BJ (cell line): ENCODE results near the gene PTPRCAP. TPM values are rescaled to one million over a fixed set of nuclear protein-coding genes. Genes with fewer than 3 reads are reported as not detected.

Experiments
- CTCF ChIA-PET: fragments of 350-600 bp; formaldehyde crosslinking; extraction: SDS; loops from one replicate; lab custom pipeline; 2021; ENCODE audit warnings: antibody characterized with exemption, inconsistent platforms; lab: Yijun Ruan, JAX
- POLR2A ChIA-PET: fragments of 300-600 bp; sonication (Branson Sonifier 250); formaldehyde crosslinking; extraction: SDS; loops from one replicate; lab custom pipeline; 2021; ENCODE audit warnings: antibody characterized with exemption; lab: Charles Lee
- DNase-seq: peaks from one replicate; pipeline ENCODE4 v3.0.0-alpha.2; 2011; ENCODE audit warnings: low read depth
- H3K27me3 ChIP-seq: 2 replicates; pipeline ENCODE4 v1.6.0; 2011; ENCODE audit warnings: low read length; ENCODE audit not compliant: control insufficient read depth, insufficient read depth
- H3K36me3 ChIP-seq: 2 replicates; pipeline ENCODE4 v1.5.1; 2011; ENCODE audit warnings: low read length; ENCODE audit not compliant: control insufficient read depth, insufficient read depth
- H3K4me3 ChIP-seq: 2 replicates; pipeline ENCODE4 v1.5.1; 2011; ENCODE audit warnings: low read depth, mild to moderate bottlenecking, control low read depth, low read length
- CTCF ChIP-seq: IDR thresholded peaks from 2 replicates; pipeline ENCODE4 v1.5.1; 2011; ENCODE audit warnings: low read depth, mild to moderate bottlenecking, control low read depth, inconsistent platforms, low read length, moderate library complexity; ENCODE audit not compliant: insufficient read depth
- polyA plus RNA-seq: library from polyadenylated mRNA; depleted of rRNA; stranded (reverse); fragments of >200 nt; gene quantifications from 2 replicates; pipeline ENCODE4 v1.2.3, GENCODE V29; 2011

The PTPRCAP gene
- polyA plus RNA-seq, 1 experiment, result 0.43 TPM

DNA sequence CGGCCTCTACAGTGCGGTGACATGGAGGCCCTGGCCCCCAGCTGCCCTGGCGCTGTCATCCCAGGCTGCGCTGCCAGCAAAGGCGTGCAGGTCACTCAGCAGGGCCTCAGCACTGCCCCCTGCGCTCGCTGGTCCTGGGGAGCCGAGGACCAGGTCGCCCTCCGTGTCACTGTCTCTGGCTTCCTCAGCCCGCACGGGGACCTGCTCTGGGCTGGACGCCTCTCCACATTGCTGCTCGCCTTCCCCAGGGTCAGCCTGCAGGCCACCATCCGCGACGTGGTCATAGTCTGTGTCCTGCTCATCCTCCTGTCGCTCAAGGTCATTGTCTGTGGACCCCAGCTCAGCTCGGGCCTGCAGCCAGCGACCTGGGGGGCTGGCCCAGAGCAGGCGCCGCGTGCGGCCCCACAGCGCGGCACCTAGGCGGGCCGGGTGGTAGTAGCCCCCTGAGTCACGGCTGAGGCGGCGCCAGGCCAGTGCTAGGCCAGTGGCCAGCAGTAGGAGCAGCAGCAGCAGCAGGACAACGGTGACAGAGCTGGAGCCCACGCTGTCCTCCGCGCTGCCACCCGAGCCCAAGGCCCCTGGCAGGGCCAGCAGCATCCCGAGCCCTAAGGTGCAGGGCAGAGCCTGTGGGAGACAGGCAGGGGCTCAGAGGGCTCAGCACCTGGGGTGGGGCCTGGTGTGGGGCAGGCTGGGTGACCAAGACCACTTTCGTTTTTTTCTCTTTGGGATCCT is 1.6 kb downstream of the PTPRCAP start:
- no peaks in the 10 kb centered on the region for H3K27me3 ChIP-seq
- no peak for TF ChIP-seq CTCF
- ChIA-PET POLR2A (no interaction called here), CTCF (interaction anchor here (0.6 kb wide), 1 partner anchor 69 kb away, joined by 3 read pairs; the partner anchor contains the start of gene PITPNM1)
- DNase-seq, result no peak
- no peak overlapping the region for H3K4me3 ChIP-seq
- peaks cover 37% of the 10 kb centered on the region for H3K36me3 ChIP-seq

DNA sequence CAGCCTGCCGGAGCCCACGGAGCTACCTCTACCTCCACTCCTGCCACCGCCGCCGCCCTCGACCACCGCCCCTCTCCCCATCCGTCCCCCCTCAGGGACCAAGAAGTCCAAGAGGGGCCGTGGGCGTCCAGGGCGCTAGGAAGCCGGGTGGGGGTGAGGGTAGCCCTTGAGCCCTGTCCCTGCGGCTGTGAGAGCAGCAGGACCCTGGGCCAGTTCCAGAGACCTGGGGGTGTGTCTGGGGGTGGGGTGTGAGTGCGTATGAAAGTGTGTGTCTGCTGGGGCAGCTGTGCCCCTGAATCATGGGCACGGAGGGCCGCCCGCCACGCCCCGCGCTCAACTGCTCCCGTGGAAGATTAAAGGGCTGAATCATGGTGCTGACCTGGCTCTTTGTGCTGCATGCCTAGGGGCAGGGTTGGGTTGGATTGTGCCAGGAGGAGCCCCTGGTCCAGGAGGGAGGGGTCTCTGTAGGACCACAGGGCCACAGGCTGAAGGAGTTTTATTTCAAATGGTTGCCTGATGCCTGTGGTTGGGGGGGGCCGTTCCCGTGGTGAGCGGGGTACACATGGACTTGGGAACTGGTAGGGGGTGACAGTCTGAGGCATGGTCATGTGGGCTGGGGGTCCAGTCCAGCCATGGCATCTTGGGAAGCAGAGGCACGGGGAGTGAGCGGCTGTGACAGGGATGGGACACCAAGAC is 2.3 kb downstream of the PTPRCAP start:
- POLR2A ChIA-PET, result no interaction called here
- no peak for TF ChIP-seq CTCF
- Histone ChIP-seq H3K27me3 (no peaks in the 10 kb centered on the region), H3K4me3 (no peak overlapping the region), H3K36me3 (peaks cover 38% of the 10 kb centered on the region)
- DNase-seq, result no peak
- CTCF ChIA-PET, result no interaction called here

DNA sequence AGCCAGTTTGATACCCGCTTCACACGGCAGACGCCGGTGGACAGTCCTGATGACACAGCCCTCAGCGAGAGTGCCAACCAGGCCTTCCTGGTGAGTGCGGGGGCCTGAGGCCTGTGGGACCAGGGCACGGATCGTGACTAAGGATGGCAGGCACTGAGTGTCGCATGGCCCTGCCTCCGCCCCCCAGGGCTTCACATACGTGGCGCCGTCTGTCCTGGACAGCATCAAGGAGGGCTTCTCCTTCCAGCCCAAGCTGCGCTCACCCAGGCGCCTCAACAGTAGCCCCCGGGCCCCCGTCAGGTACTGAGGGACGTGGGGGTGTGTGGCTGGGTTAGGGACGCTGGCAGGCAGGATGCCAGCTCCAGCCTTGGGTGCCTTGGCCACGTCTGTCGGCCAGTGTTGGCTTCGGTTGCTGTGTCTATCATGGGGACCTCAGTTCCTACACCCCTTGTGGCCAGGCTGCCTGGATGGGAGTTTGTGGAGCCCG is 3.0 kb downstream of the PTPRCAP start:
- ChIA-PET POLR2A (no interaction called here), CTCF (no interaction called here)

DNA sequence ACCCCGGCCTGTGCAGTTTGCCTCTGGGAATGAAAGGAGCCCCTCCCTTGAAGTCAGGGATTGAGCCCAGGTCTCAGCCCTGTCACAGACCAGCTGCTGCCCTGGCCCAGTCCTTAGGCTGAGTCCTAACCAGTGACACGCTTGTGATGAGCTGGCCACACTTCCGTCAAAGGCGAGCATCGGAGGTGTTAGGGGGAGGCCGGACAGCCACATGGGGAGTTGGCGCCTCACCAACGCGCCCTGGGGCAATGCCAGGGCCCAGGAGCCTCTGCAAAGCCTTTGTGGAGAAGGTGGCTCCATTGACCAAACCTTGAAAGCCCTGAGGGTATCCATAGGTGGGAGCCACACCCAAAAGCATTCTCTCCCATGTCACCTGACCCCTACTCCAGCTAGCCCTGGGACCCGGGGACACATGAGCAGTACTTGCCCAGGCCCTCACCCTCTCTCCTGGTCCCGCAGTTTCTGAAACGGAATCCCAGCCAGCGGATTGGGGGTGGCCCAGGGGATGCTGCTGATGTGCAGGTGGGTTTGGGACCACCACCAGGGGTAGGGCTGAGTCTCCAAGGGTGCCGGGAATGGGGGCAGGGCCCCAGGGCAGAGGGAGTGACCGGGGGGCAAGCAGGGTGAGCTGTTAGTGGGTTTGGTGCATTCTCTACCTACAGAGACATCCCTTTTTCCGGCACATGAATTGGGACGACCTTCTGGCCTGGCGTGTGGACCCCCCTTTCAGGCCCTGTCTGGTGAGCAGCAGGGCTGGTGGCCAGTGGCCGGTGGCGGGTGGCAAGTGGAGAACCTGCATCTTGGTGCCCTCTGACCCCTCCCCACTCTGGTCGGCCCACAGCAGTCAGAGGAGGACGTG is 3.7 kb downstream of the PTPRCAP start:
- Histone ChIP-seq H3K36me3 (peaks cover 35% of the 10 kb centered on the region), H3K4me3 (no peak overlapping the region), H3K27me3 (no peaks in the 10 kb centered on the region)
- POLR2A ChIA-PET, result no interaction called here
- CTCF ChIA-PET, result no interaction called here
- TF ChIP-seq CTCF, result no peak
- DNase-seq, result no peak

More for the DNA sequence above, 3.0 kb downstream of the PTPRCAP start:
- Histone ChIP-seq H3K4me3 (no peak overlapping the region), H3K36me3 (peaks cover 37% of the 10 kb centered on the region), H3K27me3 (no peaks in the 10 kb centered on the region)
- DNase-seq, result no peak
- no peak for TF ChIP-seq CTCF
